Measurements from ENCODE around the gene SLC4A1AP. TPM values are rescaled to one million over a fixed set of nuclear protein-coding genes. Genes with fewer than 3 reads are reported as not detected.

The SLC4A1AP gene
- total and polyA plus RNA-seq, 10 of the 15 experiments (the other 5 are each of a cell fraction or from before 2014, with no cell fraction given): 6.5 to 30.1 (median 21.5) TPM

DNA sequence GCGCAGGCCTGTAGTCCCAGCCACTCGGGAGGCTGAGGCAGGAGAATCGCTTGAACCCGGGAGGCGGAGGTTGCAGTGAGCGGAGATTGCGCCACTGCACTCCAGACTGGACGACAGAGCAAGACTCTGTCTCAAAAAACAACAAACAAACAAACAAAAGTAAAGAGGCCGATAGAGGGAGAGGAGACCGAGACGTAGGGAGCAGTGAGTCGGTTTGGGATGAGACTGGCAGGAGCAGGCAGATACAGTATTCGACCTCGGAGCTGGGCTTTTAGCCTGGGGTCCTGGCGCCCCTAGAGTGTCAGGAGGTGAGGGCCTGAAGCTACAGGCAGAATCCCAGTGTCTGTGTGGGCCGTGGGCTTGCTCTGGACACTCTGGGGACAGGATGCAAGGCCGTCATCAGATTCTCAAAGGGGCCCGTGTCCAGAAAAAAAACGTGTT is 51.2 kb downstream of the SLC4A1AP start:
- Histone ChIP-seq H4K20me1 (ENCODE audit: control insufficient read depth, insufficient read depth) (no peaks in the 10 kb centered on the region), H3K4me3 (peak overlapping the region; percentile 55; the same call in 1 of the 2 replicates)

More for the DNA sequence above, 51.2 kb downstream of the SLC4A1AP start:
- H3K27me3 ChIP-seq (replicated peaks in 1 of 2; ENCODE audit: control insufficient read depth in 2 of 2, insufficient read depth in 2 of 2, low read length in 1 of 2): no peaks in the 10 kb centered on the region; a peak in 1 of 4 replicates
- no peak overlapping the region for H3K9ac ChIP-seq (ENCODE audit: control insufficient read depth, insufficient read depth, low read length)
- H3K36me3 ChIP-seq (ENCODE audit: control insufficient read depth in 2 of 2, insufficient read depth in 2 of 2, low read length in 1 of 2): no peaks in the 10 kb centered on the region
- ChIA-PET SMC1A (ENCODE audit: uncharacterized antibody, unreplicated experiment) (no interaction called here), POLR2A (no interaction called here), RAD21 (ENCODE audit: unreplicated experiment) (no interaction called here), CTCF (interaction anchor here (1.3 to 2.9 kb wide), 4 partner anchors 8 to 32 kb away, joined by 3 to 12 read pairs (median 6); no protein-coding TSS in a partner anchor)
- no TSS peak for BruUV-seq (replicated peaks)
- no peak overlapping the region for H3K27ac ChIP-seq (ENCODE audit: control insufficient read depth, insufficient read depth)
- WGBS (ENCODE audit: insufficient coverage, insufficient replicate concordance, low lambda C conversion rate, missing lambda C conversion rate): 71% methylated on average over 18 of the region's 19 CpGs
- H3K79me2 ChIP-seq (ENCODE audit: control insufficient read depth, insufficient read depth, low read length): no peaks in the 10 kb centered on the region
- intact Hi-C loops (cut with micrococcal nuclease; ENCODE audit: unreplicated experiment): no loop called here
- ATAC-seq: no peak
- peak overlapping the region; percentile 77 for H3K4me2 ChIP-seq (ENCODE audit: control insufficient read depth, insufficient read depth)
- H3K4me1 ChIP-seq (ENCODE audit: control insufficient read depth, insufficient read depth, low read length): no peaks in the 10 kb centered on the region; the same call in 1 of the 2 replicates
- no peak overlapping the region; the same call in 1 of the 2 replicates for H2AFZ ChIP-seq (ENCODE audit: control insufficient read depth, low read depth, low read length)
- DNase-seq (ENCODE audit: low read depth, low spot score): no peak
- in situ Hi-C loops (cut with MboI): no loop called here
- no peak for TF ChIP-seq SIX5 (IDR thresholded peaks at IDR 0.05; ENCODE audit: low read depth, low read length, severe bottlenecking)
- TF ChIP-seq, protein P1, sequence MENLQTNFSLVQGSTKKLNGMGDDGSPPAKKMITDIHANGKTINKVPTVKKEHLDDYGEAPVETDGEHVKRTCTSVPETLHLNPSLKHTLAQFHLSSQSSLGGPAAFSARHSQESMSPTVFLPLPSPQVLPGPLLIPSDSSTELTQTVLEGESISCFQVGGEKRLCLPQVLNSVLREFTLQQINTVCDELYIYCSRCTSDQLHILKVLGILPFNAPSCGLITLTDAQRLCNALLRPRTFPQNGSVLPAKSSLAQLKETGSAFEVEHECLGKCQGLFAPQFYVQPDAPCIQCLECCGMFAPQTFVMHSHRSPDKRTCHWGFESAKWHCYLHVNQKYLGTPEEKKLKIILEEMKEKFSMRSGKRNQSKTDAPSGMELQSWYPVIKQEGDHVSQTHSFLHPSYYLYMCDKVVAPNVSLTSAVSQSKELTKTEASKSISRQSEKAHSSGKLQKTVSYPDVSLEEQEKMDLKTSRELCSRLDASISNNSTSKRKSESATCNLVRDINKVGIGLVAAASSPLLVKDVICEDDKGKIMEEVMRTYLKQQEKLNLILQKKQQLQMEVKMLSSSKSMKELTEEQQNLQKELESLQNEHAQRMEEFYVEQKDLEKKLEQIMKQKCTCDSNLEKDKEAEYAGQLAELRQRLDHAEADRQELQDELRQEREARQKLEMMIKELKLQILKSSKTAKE (IDR thresholded peaks at IDR 0.05; ENCODE audit: low read depth, poor library complexity, severe bottlenecking): no peak
- no peak for TF ChIP-seq NR2F1 (conservative IDR thresholded peaks at IDR 0.05)
- TF ChIP-seq CBX3 (IDR thresholded peaks at IDR 0.05; ENCODE audit: borderline replicate concordance, low read depth): no peak
- TF ChIP-seq HDGF (IDR thresholded peaks at IDR 0.05): no peak
- no peak for TF ChIP-seq SREBF1 (IDR thresholded peaks at IDR 0.05; ENCODE audit: low read length)
- TF ChIP-seq, protein P2, sequence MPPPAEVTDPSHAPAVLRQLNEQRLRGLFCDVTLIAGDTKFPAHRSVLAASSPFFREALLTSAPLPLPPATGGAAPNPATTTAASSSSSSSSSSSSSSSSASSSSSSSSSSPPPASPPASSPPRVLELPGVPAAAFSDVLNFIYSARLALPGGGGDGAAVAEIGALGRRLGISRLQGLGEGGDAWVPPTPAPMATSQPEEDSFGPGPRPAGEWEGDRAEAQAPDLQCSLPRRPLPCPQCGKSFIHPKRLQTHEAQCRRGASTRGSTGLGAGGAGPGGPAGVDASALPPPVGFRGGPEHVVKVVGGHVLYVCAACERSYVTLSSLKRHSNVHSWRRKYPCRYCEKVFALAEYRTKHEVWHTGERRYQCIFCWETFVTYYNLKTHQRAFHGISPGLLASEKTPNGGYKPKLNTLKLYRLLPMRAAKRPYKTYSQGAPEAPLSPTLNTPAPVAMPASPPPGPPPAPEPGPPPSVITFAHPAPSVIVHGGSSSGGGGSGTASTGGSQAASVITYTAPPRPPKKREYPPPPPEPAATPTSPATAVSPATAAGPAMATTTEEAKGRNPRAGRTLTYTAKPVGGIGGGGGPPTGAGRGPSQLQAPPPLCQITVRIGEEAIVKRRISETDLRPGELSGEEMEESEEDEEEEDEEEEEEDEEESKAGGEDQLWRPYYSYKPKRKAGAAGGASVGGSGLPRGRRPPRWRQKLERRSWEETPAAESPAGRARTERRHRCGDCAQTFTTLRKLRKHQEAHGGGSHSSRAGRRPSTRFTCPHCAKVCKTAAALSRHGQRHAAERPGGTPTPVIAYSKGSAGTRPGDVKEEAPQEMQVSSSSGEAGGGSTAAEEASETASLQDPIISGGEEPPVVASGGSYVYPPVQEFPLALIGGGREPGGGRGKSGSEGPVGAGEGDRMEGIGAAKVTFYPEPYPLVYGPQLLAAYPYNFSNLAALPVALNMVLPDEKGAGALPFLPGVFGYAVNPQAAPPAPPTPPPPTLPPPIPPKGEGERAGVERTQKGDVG (CRISPR knock-in tag; IDR thresholded peaks at IDR 0.05): no peak
- TF ChIP-seq CBX5 (IDR thresholded peaks at IDR 0.05; ENCODE audit: low read depth): no peak
- no peak for TF ChIP-seq STAT1 (conservative IDR thresholded peaks at IDR 0.05)
- TF ChIP-seq, protein P3, sequence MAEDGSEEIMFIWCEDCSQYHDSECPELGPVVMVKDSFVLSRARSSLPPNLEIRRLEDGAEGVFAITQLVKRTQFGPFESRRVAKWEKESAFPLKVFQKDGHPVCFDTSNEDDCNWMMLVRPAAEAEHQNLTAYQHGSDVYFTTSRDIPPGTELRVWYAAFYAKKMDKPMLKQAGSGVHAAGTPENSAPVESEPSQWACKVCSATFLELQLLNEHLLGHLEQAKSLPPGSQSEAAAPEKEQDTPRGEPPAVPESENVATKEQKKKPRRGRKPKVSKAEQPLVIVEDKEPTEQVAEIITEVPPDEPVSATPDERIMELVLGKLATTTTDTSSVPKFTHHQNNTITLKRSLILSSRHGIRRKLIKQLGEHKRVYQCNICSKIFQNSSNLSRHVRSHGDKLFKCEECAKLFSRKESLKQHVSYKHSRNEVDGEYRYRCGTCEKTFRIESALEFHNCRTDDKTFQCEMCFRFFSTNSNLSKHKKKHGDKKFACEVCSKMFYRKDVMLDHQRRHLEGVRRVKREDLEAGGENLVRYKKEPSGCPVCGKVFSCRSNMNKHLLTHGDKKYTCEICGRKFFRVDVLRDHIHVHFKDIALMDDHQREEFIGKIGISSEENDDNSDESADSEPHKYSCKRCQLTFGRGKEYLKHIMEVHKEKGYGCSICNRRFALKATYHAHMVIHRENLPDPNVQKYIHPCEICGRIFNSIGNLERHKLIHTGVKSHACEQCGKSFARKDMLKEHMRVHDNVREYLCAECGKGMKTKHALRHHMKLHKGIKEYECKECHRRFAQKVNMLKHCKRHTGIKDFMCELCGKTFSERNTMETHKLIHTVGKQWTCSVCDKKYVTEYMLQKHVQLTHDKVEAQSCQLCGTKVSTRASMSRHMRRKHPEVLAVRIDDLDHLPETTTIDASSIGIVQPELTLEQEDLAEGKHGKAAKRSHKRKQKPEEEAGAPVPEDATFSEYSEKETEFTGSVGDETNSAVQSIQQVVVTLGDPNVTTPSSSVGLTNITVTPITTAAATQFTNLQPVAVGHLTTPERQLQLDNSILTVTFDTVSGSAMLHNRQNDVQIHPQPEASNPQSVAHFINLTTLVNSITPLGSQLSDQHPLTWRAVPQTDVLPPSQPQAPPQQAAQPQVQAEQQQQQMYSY (CRISPR knock-in tag; IDR thresholded peaks at IDR 0.05): no peak
- no peak for TF ChIP-seq MYC (IDR thresholded peaks at IDR 0.05; ENCODE audit: insufficient read depth, insufficient read length, insufficient replicate concordance, low read length, severe bottlenecking)
- TF ChIP-seq FOXK2 (IDR thresholded peaks at IDR 0.05): no peak
- TF ChIP-seq HCFC1 (IDR thresholded peaks at IDR 0.05; ENCODE audit: low read length): no peak
- no peaks in the 10 kb centered on the region for H3K9me3 ChIP-seq (replicated peaks; ENCODE audit: control insufficient read depth, insufficient read depth, low read length)
- FAIRE-seq: no peak
